Measurements from ENCODE around the gene KCNJ1.

KCNJ1 gene

GRCh38 chr11:128888034-128888985 is 21.2 kb upstream of the KCNJ1 start:
- no peaks in the 10 kb centered on the region for H4K20me1 ChIP-seq (ENCODE audit: insufficient read depth)
- no peak overlapping the region for H3K27ac ChIP-seq
- no peaks in the 10 kb centered on the region for H3K36me3 ChIP-seq (ENCODE audit: insufficient read depth)
- no peaks in the 10 kb centered on the region for H3K79me2 ChIP-seq (ENCODE audit: insufficient read depth, low read depth)
- H3K27me3 ChIP-seq (ENCODE audit: insufficient read depth, low read depth), result no peaks in the 10 kb centered on the region
- no peak overlapping the region for H3K4me3 ChIP-seq (IDR thresholded peaks at IDR 0.05; ENCODE audit: insufficient read depth, low read depth, low read length)
- H3K4me2 ChIP-seq, result no peak overlapping the region
- TF ChIP-seq, protein P1, sequence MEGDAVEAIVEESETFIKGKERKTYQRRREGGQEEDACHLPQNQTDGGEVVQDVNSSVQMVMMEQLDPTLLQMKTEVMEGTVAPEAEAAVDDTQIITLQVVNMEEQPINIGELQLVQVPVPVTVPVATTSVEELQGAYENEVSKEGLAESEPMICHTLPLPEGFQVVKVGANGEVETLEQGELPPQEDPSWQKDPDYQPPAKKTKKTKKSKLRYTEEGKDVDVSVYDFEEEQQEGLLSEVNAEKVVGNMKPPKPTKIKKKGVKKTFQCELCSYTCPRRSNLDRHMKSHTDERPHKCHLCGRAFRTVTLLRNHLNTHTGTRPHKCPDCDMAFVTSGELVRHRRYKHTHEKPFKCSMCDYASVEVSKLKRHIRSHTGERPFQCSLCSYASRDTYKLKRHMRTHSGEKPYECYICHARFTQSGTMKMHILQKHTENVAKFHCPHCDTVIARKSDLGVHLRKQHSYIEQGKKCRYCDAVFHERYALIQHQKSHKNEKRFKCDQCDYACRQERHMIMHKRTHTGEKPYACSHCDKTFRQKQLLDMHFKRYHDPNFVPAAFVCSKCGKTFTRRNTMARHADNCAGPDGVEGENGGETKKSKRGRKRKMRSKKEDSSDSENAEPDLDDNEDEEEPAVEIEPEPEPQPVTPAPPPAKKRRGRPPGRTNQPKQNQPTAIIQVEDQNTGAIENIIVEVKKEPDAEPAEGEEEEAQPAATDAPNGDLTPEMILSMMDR (conservative IDR thresholded peaks at IDR 0.05; ENCODE audit: low read depth, low read length), result no peak
- H3K4me1 ChIP-seq (ENCODE audit: low read depth, poor library complexity, severe bottlenecking), result peaks cover 6% of the 10 kb centered on the region
- H3K9ac ChIP-seq, result no peak overlapping the region
- no peak overlapping the region for H2AFZ ChIP-seq (ENCODE audit: low read depth)

DNA sequence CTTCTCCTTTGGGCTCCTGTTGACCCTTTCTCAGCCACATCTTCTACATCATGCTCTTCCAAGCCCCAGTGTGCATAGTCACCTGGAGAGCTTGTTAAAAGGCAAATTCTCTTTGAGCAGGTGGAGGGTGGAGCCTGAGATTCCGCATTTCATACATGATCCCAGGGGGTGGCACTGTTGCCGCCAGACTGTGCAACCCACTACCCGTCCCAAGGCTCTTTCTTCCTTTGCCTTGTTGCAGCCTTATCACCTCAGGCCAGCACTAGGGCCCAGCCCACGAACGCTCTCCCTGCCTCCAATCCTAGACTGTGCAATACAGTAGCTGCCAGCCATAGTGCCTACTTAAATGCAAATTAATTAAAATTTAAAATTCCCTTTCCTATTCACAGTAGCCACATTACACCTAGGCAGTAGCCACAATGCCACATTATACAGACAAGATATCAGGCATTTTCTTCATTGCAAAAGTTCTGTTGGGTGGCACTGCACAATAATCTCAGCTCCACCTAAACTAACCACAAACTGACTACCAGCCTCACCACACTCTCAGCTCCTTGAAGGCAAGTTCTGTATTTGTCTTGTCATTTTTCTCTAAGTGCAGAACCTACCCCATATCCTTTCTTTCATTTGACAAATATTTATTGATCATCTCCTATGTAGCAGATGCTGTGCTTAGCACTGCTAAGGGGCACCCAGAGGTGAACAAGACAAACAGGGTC is 19.5 kb upstream of the KCNJ1 start:
- Histone ChIP-seq H3K4me2 (no peak overlapping the region), H3K79me2 (ENCODE audit: insufficient read depth, low read depth) (no peaks in the 10 kb centered on the region), H3K36me3 (ENCODE audit: insufficient read depth) (no peaks in the 10 kb centered on the region), H4K20me1 (ENCODE audit: insufficient read depth) (no peaks in the 10 kb centered on the region), H3K27ac (no peak overlapping the region), H3K4me3 (IDR thresholded peaks at IDR 0.05; ENCODE audit: insufficient read depth, low read depth, low read length) (no peak overlapping the region), H3K9ac (no peak overlapping the region), H3K4me1 (ENCODE audit: low read depth, poor library complexity, severe bottlenecking) (peaks cover 6% of the 10 kb centered on the region), H2AFZ (ENCODE audit: low read depth) (no peak overlapping the region), H3K27me3 (ENCODE audit: insufficient read depth, low read depth) (no peaks in the 10 kb centered on the region)
- TF ChIP-seq, protein P1 (conservative IDR thresholded peaks at IDR 0.05; ENCODE audit: low read depth, low read length), result no peak

- Histone ChIP-seq H3K4me3 (IDR thresholded peaks at IDR 0.05; ENCODE audit: insufficient read depth, low read depth, low read length) (no peak overlapping the region), H3K9ac (no peak overlapping the region), H4K20me1 (ENCODE audit: insufficient read depth) (no peaks in the 10 kb centered on the region), H3K27me3 (ENCODE audit: insufficient read depth, low read depth) (no peaks in the 10 kb centered on the region), H3K27ac (no peak overlapping the region), H3K79me2 (ENCODE audit: insufficient read depth, low read depth) (no peaks in the 10 kb centered on the region), H3K4me1 (ENCODE audit: low read depth, poor library complexity, severe bottlenecking) (peaks cover 6% of the 10 kb centered on the region), H2AFZ (ENCODE audit: low read depth) (no peak overlapping the region), H3K4me2 (no peak overlapping the region), H3K36me3 (ENCODE audit: insufficient read depth) (no peaks in the 10 kb centered on the region)
- TF ChIP-seq, protein P1 (conservative IDR thresholded peaks at IDR 0.05; ENCODE audit: low read depth, low read length), result peak; percentile 82
Observed at GRCh38 chr11:128884703-128885338, 17.7 kb upstream of the KCNJ1 start.

- Histone ChIP-seq H3K4me1 (ENCODE audit: low read depth, poor library complexity, severe bottlenecking) (peaks cover 6% of the 10 kb centered on the region), H3K9ac (no peak overlapping the region), H3K27me3 (ENCODE audit: insufficient read depth, low read depth) (no peaks in the 10 kb centered on the region), H3K79me2 (ENCODE audit: insufficient read depth, low read depth) (no peaks in the 10 kb centered on the region), H4K20me1 (ENCODE audit: insufficient read depth) (no peaks in the 10 kb centered on the region), H3K4me3 (IDR thresholded peaks at IDR 0.05; ENCODE audit: insufficient read depth, low read depth, low read length) (no peak overlapping the region), H3K27ac (no peak overlapping the region), H3K4me2 (no peak overlapping the region), H3K36me3 (ENCODE audit: insufficient read depth) (no peaks in the 10 kb centered on the region), H2AFZ (ENCODE audit: low read depth) (no peak overlapping the region)
- TF ChIP-seq, protein P1 (conservative IDR thresholded peaks at IDR 0.05; ENCODE audit: low read depth, low read length), result no peak
Observed at GRCh38 chr11:128884054-128884453, 17.0 kb upstream of the KCNJ1 start.
